Measurements from ENCODE around the gene SH3D21.

The SH3D21 gene

GRCh38 chr1:36328713-36329112 is 22.5 kb downstream of the SH3D21 start:
- no peaks in the 10 kb centered on the region for H3K9me3 ChIP-seq (ENCODE audit: control insufficient read depth, low read length)
- peaks cover 16% of the 10 kb centered on the region for H3K27me3 ChIP-seq (ENCODE audit: control insufficient read depth, insufficient read depth, low read length, poor library complexity, severe bottlenecking)
- peaks cover 16% of the 10 kb centered on the region for H3K4me1 ChIP-seq (ENCODE audit: control insufficient read depth, insufficient read depth, low read length)
- H3K36me3 ChIP-seq (ENCODE audit: control insufficient read depth, insufficient read depth, low read length) = no peaks in the 10 kb centered on the region
- H3K4me3 ChIP-seq (ENCODE audit: insufficient read depth, low read depth, low read length) = no peak overlapping the region
- no peak overlapping the region for H3K27ac ChIP-seq (ENCODE audit: insufficient read depth, low read depth, low read length, poor library complexity, severe bottlenecking)
- WGBS, 2 experiments = 91 to 93% methylated on average over 6 of the region's 6 CpGs

- Histone ChIP-seq H3K36me3 (ENCODE audit: control insufficient read depth, insufficient read depth, low read length) (no peaks in the 10 kb centered on the region), H3K4me1 (ENCODE audit: control insufficient read depth, insufficient read depth, low read length) (peaks cover 7% of the 10 kb centered on the region), H3K4me3 (ENCODE audit: insufficient read depth, low read depth, low read length) (no peak overlapping the region), H3K27me3 (ENCODE audit: control insufficient read depth, insufficient read depth, low read length, poor library complexity, severe bottlenecking) (peaks cover 5% of the 10 kb centered on the region), H3K9me3 (ENCODE audit: control insufficient read depth, low read length) (no peaks in the 10 kb centered on the region), H3K27ac (ENCODE audit: insufficient read depth, low read depth, low read length, poor library complexity, severe bottlenecking) (no peak overlapping the region)
- WGBS, 2 experiments = 92 to 94% methylated on average over 9 of the region's 9 CpGs
Measured at GRCh38 chr1:36329817-36330216, 23.6 kb downstream of the SH3D21 start.

DNA sequence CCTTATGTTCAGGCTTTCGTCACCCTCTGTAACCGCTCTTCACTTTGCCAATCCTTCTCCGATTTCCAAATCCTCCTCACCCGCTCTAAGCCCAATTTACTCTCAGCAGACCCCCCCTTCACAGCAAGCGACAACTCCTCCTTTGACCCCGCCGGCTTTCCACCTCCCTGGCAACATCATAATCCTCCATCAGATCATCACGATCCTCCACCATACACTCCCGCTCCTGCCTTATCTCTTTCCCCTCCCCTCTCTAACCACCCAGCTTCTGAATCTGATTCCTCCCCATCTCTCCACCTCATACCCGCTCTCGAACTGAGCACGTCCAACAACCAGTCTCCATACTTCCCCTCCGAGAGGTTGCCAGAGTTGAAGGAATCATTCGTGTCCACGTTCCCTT is 24.8 kb downstream of the SH3D21 start:
- Histone ChIP-seq H3K27ac (ENCODE audit: insufficient read depth, low read depth, low read length, poor library complexity, severe bottlenecking) (no peak overlapping the region), H3K9me3 (ENCODE audit: control insufficient read depth, low read length) (no peaks in the 10 kb centered on the region), H3K36me3 (ENCODE audit: control insufficient read depth, insufficient read depth, low read length) (no peaks in the 10 kb centered on the region), H3K4me1 (ENCODE audit: control insufficient read depth, insufficient read depth, low read length) (peaks cover 7% of the 10 kb centered on the region), H3K27me3 (ENCODE audit: control insufficient read depth, insufficient read depth, low read length, poor library complexity, severe bottlenecking) (peaks cover 4% of the 10 kb centered on the region), H3K4me3 (ENCODE audit: insufficient read depth, low read depth, low read length) (no peak overlapping the region)
- 91 to 93% methylated on average over 15 of the region's 15 CpGs for WGBS, 2 experiments

DNA sequence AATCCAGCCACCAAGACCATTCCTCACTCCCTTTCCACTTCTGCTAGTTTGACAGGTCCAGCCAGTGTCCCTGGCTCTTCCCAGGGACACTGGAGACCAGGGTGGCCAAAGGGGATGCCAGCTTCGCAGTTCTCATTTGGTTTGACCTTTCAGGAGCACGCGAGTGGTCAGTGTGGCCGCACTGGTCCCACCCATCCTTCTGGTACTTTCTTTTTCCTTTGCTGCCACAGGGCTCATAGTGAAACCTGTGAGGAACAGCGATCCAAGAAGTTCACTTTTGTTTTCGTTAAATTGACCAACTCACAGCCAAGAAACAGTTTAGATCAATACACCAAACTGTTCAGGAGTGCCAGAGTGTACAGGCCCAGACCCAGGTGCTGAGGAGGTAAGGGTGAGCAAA is 31.7 kb downstream of the SH3D21 start:
- H3K4me3 ChIP-seq (ENCODE audit: insufficient read depth, low read depth, low read length) = no peak overlapping the region
- 92 to 95% methylated on average over 6 of the region's 6 CpGs for WGBS, 2 experiments
- no peaks in the 10 kb centered on the region for H3K36me3 ChIP-seq (ENCODE audit: control insufficient read depth, insufficient read depth, low read length)
- H3K27me3 ChIP-seq (ENCODE audit: control insufficient read depth, insufficient read depth, low read length, poor library complexity, severe bottlenecking) = no peaks in the 10 kb centered on the region
- H3K27ac ChIP-seq (ENCODE audit: insufficient read depth, low read depth, low read length, poor library complexity, severe bottlenecking) = no peak overlapping the region
- no peaks in the 10 kb centered on the region for H3K4me1 ChIP-seq (ENCODE audit: control insufficient read depth, insufficient read depth, low read length)
- H3K9me3 ChIP-seq (ENCODE audit: control insufficient read depth, low read length) = no peaks in the 10 kb centered on the region

- WGBS, 2 experiments = 91 to 92% methylated on average over 7 of the region's 7 CpGs
- H3K4me1 ChIP-seq (ENCODE audit: control insufficient read depth, insufficient read depth, low read length) = no peaks in the 10 kb centered on the region
- H3K27me3 ChIP-seq (ENCODE audit: control insufficient read depth, insufficient read depth, low read length, poor library complexity, severe bottlenecking) = no peaks in the 10 kb centered on the region
- H3K9me3 ChIP-seq (ENCODE audit: control insufficient read depth, low read length) = no peaks in the 10 kb centered on the region
- H3K36me3 ChIP-seq (ENCODE audit: control insufficient read depth, insufficient read depth, low read length) = no peaks in the 10 kb centered on the region
- H3K27ac ChIP-seq (ENCODE audit: insufficient read depth, low read depth, low read length, poor library complexity, severe bottlenecking) = no peak overlapping the region
- no peak overlapping the region for H3K4me3 ChIP-seq (ENCODE audit: insufficient read depth, low read depth, low read length)
Measured at GRCh38 chr1:36339215-36339614, 33.0 kb downstream of the SH3D21 start.

- Histone ChIP-seq H3K27me3 (ENCODE audit: control insufficient read depth, insufficient read depth, low read length, poor library complexity, severe bottlenecking) (no peaks in the 10 kb centered on the region), H3K9me3 (ENCODE audit: control insufficient read depth, low read length) (no peaks in the 10 kb centered on the region), H3K4me1 (ENCODE audit: control insufficient read depth, insufficient read depth, low read length) (no peaks in the 10 kb centered on the region), H3K27ac (ENCODE audit: insufficient read depth, low read depth, low read length, poor library complexity, severe bottlenecking) (no peak overlapping the region), H3K4me3 (ENCODE audit: insufficient read depth, low read depth, low read length) (no peak overlapping the region), H3K36me3 (ENCODE audit: control insufficient read depth, insufficient read depth, low read length) (no peaks in the 10 kb centered on the region)
- 94 to 95% methylated on average over 9 of the region's 9 CpGs for WGBS, 2 experiments
Measured at GRCh38 chr1:36339615-36340014, 33.4 kb downstream of the SH3D21 start.

GRCh38 chr1:36341626-36342320 is 35.6 kb downstream of the SH3D21 start:
- Histone ChIP-seq H3K27me3 (ENCODE audit: control insufficient read depth, insufficient read depth, low read length, poor library complexity, severe bottlenecking) (no peaks in the 10 kb centered on the region), H3K4me3 (ENCODE audit: insufficient read depth, low read depth, low read length) (no peak overlapping the region), H3K27ac (ENCODE audit: insufficient read depth, low read depth, low read length, poor library complexity, severe bottlenecking) (no peak overlapping the region), H3K9me3 (ENCODE audit: control insufficient read depth, low read length) (no peaks in the 10 kb centered on the region), H3K36me3 (ENCODE audit: control insufficient read depth, insufficient read depth, low read length) (no peaks in the 10 kb centered on the region), H3K4me1 (ENCODE audit: control insufficient read depth, insufficient read depth, low read length) (no peaks in the 10 kb centered on the region)
- WGBS, 2 experiments = 92 to 93% methylated on average over 34 of the region's 34 CpGs

GRCh38 chr1:36342426-36343185 is 36.4 kb downstream of the SH3D21 start:
- no peak overlapping the region for H3K4me3 ChIP-seq (ENCODE audit: insufficient read depth, low read depth, low read length)
- WGBS, 2 experiments = 89 to 92% methylated on average over 10 of the region's 10 CpGs
- no peak overlapping the region for H3K27ac ChIP-seq (ENCODE audit: insufficient read depth, low read depth, low read length, poor library complexity, severe bottlenecking)
- no peaks in the 10 kb centered on the region for H3K9me3 ChIP-seq (ENCODE audit: control insufficient read depth, low read length)
- H3K36me3 ChIP-seq (ENCODE audit: control insufficient read depth, insufficient read depth, low read length) = no peaks in the 10 kb centered on the region
- H3K4me1 ChIP-seq (ENCODE audit: control insufficient read depth, insufficient read depth, low read length) = no peaks in the 10 kb centered on the region
- no peaks in the 10 kb centered on the region for H3K27me3 ChIP-seq (ENCODE audit: control insufficient read depth, insufficient read depth, low read length, poor library complexity, severe bottlenecking)

DNA sequence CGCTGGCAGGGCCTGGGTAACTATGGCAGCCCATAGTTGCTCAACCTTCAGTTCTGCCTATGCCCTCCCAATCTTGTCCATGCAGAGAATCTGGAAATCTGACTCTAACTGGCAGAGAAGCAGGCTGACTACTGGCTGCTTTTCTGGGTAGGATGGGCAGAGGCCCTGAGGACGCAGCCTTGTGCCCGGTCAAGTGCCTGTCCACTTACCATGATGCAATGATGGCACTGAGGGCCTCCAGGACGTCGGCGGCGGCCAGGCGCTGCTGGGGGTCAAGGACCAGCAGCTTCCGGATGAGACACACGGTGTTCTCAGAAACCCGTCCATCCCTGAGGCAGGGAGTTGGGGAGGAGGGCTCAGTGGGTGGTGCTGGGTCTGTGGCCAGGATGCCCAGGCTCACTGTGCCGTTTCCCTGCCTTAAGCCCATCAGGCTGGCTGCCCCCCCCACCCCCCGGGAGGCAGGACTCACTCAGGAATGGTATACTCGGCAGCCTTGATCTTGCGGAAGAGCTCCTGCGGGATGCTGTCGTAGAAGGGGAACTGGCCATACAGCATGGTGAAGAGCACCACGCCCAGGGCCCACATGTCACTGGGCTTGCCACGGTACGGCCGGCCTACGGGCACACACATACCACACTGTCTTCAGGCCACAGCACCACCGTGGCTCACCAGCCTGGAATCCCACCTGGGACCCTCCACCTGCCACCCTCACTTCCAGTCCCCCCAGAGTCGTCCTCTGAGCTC is 37.7 kb downstream of the SH3D21 start:
- no peaks in the 10 kb centered on the region for H3K27me3 ChIP-seq (ENCODE audit: control insufficient read depth, insufficient read depth, low read length, poor library complexity, severe bottlenecking)
- H3K4me3 ChIP-seq (ENCODE audit: insufficient read depth, low read depth, low read length) = no peak overlapping the region
- no peaks in the 10 kb centered on the region for H3K4me1 ChIP-seq (ENCODE audit: control insufficient read depth, insufficient read depth, low read length)
- H3K27ac ChIP-seq (ENCODE audit: insufficient read depth, low read depth, low read length, poor library complexity, severe bottlenecking) = no peak overlapping the region
- no peaks in the 10 kb centered on the region for H3K9me3 ChIP-seq (ENCODE audit: control insufficient read depth, low read length)
- peaks cover 11% of the 10 kb centered on the region for H3K36me3 ChIP-seq (ENCODE audit: control insufficient read depth, insufficient read depth, low read length)
- 95% methylated on average over 24 of the region's 24 CpGs for WGBS, 2 experiments

DNA sequence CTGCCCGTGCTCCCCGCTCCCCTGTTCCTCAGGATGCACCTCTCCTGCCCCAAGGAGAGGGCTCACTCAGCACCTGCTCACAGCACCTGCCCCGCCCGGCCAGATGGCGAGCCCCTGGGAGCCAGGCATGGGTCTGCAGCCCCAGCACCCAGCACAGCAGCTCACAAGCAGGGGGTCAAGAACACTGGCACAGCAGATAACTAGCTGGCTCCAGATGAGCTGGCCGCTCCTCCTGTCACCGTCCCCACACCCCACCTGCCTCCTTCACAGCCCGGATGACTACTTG is 38.2 kb downstream of the SH3D21 start:
- Histone ChIP-seq H3K27me3 (ENCODE audit: control insufficient read depth, insufficient read depth, low read length, poor library complexity, severe bottlenecking) (no peaks in the 10 kb centered on the region), H3K27ac (ENCODE audit: insufficient read depth, low read depth, low read length, poor library complexity, severe bottlenecking) (no peak overlapping the region), H3K4me1 (ENCODE audit: control insufficient read depth, insufficient read depth, low read length) (no peaks in the 10 kb centered on the region), H3K9me3 (ENCODE audit: control insufficient read depth, low read length) (no peaks in the 10 kb centered on the region), H3K36me3 (ENCODE audit: control insufficient read depth, insufficient read depth, low read length) (peaks cover 13% of the 10 kb centered on the region), H3K4me3 (ENCODE audit: insufficient read depth, low read depth, low read length) (no peak overlapping the region)
- WGBS, 2 experiments = 82% methylated on average over 8 of the region's 8 CpGs

Measured in ectodermal cell (in vitro differentiated cells).